HepG2 (cell line): Measurements from ENCODE around the gene RPEL1. TPM values are rescaled to one million over a fixed set of nuclear protein-coding genes. Genes with fewer than 3 reads are reported as not detected.

Experiments
- ATAC-seq: fragments of 200-7000 bp; cut with Tn5 transposase; 3 replicates; pipeline ENCODE4 v1.9.1; 2020; ENCODE audit warnings: mild to moderate bottlenecking, moderate library complexity
- BruUV-seq: library from RNA; stranded (reverse); fragments of 400-500 nt; replicated peaks from 2 replicates; lab custom pipeline; 2021; lab: Mats Ljungman, UMichigan
- CTCF ChIA-PET: fragments of 300-600 bp; formaldehyde crosslinking; extraction: SDS; loops from one replicate; lab custom pipeline; 2021; ENCODE audit warnings: low total read pairs, inconsistent platforms, low intra/inter-chr PET ratio; lab: Yijun Ruan, JAX
- POLR2A ChIA-PET: fragments of 350-600 bp; sonication (Branson Sonifier 250); formaldehyde crosslinking; loops from one replicate; lab custom pipeline; 2020; ENCODE audit warnings: antibody characterized with exemption, inconsistent platforms; lab: Yijun Ruan, JAX
- DNase-seq: peaks from one replicate; pipeline ENCODE4 v3.0.0-alpha.2; 2015; ENCODE audit warnings: low spot score
- FAIRE-seq: peaks from 3 replicates; lab custom pipeline; 2011; peaks lifted over from hg19 to GRCh38; lab: Jason Lieb, UNC
- H2AFZ ChIP-seq: one replicate; pipeline ENCODE4 v1.6.1; 2011; ENCODE audit warnings: low read length, inconsistent platforms
- H3K27ac ChIP-seq: fragments of 300-600 bp; 3 replicates; pipeline ENCODE4 v1.8.0; 2011; ENCODE audit warnings: mixed run types, mild to moderate bottlenecking, mixed read lengths, low read length, inconsistent platforms; ENCODE audit not compliant: insufficient read depth; ENCODE audit errors: extremely low read length
- H3K27me3 ChIP-seq, 2 experiments: fragments of 200-600 bp in 1 of 2; 2 replicates in 1 of 2; 3 replicates in 1 of 2; pipeline versions ENCODE4 v1.6.0 to v1.8.0; 2011; ENCODE audit warnings: low read length in 2 of 2, mild to moderate bottlenecking in 2 of 2, moderate library complexity in 2 of 2, inconsistent platforms in 1 of 2; ENCODE audit not compliant: insufficient read depth in 2 of 2, control insufficient read depth in 1 of 2
- H3K36me3 ChIP-seq, 2 experiments: fragments of 200-600 bp in 1 of 2; replicated peaks in 1 of 2; 2 replicates in 1 of 2; 3 replicates in 1 of 2; pipeline versions ENCODE4 v1.5.1 to v1.8.0; 2011; ENCODE audit warnings: low read length in 2 of 2, inconsistent platforms in 1 of 2; ENCODE audit not compliant: insufficient read depth in 2 of 2, control insufficient read depth in 1 of 2
- H3K4me1 ChIP-seq: 2 replicates; pipeline ENCODE4 v1.5.1; 2012; ENCODE audit warnings: low read length, inconsistent platforms; ENCODE audit not compliant: insufficient read depth
- H3K4me2 ChIP-seq: 2 replicates; pipeline ENCODE4 v1.6.0; 2011; ENCODE audit warnings: low read depth, low read length, inconsistent platforms
- H3K4me3 ChIP-seq, 3 experiments: fragments of 200-600 bp in 1 of 3; sonication (generic), shearing (Covaris generic) in 1 of 3; replicated peaks in 1 of 3; 2 replicates each; pipeline ENCODE4 v1.5.1; 2011 to 2016; ENCODE audit warnings: low read length in 3 of 3, inconsistent platforms in 2 of 3, low read depth in 2 of 3, mild to moderate bottlenecking in 2 of 3, control low read depth in 1 of 3, mixed read lengths in 1 of 3; ENCODE audit not compliant: insufficient read depth in 1 of 3
- H3K79me2 ChIP-seq: one replicate; pipeline ENCODE4 v1.6.1; 2011; ENCODE audit warnings: low read length, inconsistent platforms; ENCODE audit not compliant: insufficient read depth
- H3K9ac ChIP-seq: 2 replicates; pipeline ENCODE4 v1.6.0; 2011; ENCODE audit warnings: mild to moderate bottlenecking, low read depth, low read length, inconsistent platforms; ENCODE audit not compliant: insufficient read depth
- H3K9me3 ChIP-seq: 2 replicates; pipeline ENCODE4 v1.5.1; 2012; ENCODE audit warnings: mild to moderate bottlenecking, low read length
- H4K20me1 ChIP-seq: 2 replicates; pipeline ENCODE4 v1.6.0; 2011; ENCODE audit warnings: inconsistent platforms, mild to moderate bottlenecking, low read length, moderate library complexity; ENCODE audit not compliant: insufficient read depth
- ARNT2 ChIP-seq: sonication (generic); formaldehyde crosslinking; IDR thresholded peaks from 2 replicates; pipeline ENCODE4 v1.8.0; 2022; ENCODE audit warnings: mild to moderate bottlenecking, low read depth, missing genetic modification reagents, moderate library complexity
- DMAP1 ChIP-seq: IDR thresholded peaks from 2 replicates; pipeline ENCODE4 v1.6.1; 2016
- FOXM1 ChIP-seq: sonication (generic); formaldehyde crosslinking; IDR thresholded peaks from 2 replicates; pipeline ENCODE4 v1.5.0; 2020; ENCODE audit warnings: missing genetic modification reagents
- GLI4 ChIP-seq: sonication (generic); formaldehyde crosslinking; IDR thresholded peaks from 2 replicates; pipeline ENCODE4 v1.5.1; 2020; ENCODE audit warnings: missing genetic modification reagents, mild to moderate bottlenecking, moderate library complexity, borderline replicate concordance
- HMG20A ChIP-seq: IDR thresholded peaks from 2 replicates; pipeline ENCODE4 v1.6.1; 2016; ENCODE audit warnings: borderline replicate concordance
- HOXA3 ChIP-seq: sonication (generic); formaldehyde crosslinking; IDR thresholded peaks from 2 replicates; pipeline ENCODE4 v1.5.0; 2020; ENCODE audit warnings: missing genetic modification reagents
- IKZF5 ChIP-seq: IDR thresholded peaks from 2 replicates; pipeline ENCODE4 v1.6.1; 2018; ENCODE audit warnings: missing genetic modification reagents, mild to moderate bottlenecking, missing compliant biosample characterization
- IRF2 ChIP-seq: IDR thresholded peaks from 2 replicates; pipeline ENCODE4 v1.6.1; 2018; ENCODE audit warnings: missing genetic modification reagents, missing compliant biosample characterization
- MIER3 ChIP-seq: IDR thresholded peaks from 2 replicates; pipeline ENCODE4 v1.6.1; 2016; ENCODE audit warnings: missing compliant biosample characterization, borderline replicate concordance
- MYC ChIP-seq: sonication (generic); formaldehyde crosslinking; IDR thresholded peaks from 2 replicates; pipeline ENCODE4 v1.9.0; 2021; ENCODE audit warnings: missing genetic modification reagents, borderline replicate concordance
- MYPOP ChIP-seq: sonication (generic); formaldehyde crosslinking; IDR thresholded peaks from 2 replicates; pipeline ENCODE4 v1.8.1; 2023; ENCODE audit warnings: mild to moderate bottlenecking, moderate library complexity, missing genetic modification reagents
- NKX3-1 ChIP-seq: sonication (generic); formaldehyde crosslinking; IDR thresholded peaks from 2 replicates; pipeline ENCODE4 v1.5.0; 2020; ENCODE audit warnings: missing genetic modification reagents
- PRPF4 ChIP-seq: fragments of 200-400 bp; formaldehyde crosslinking; IDR thresholded peaks from 2 replicates; pipeline ENCODE4 v1.6.1; 2016; ENCODE audit warnings: low read length, low read depth; ENCODE audit not compliant: poor library complexity, severe bottlenecking
- RAD21 ChIP-seq: fragments of 450-650 bp; formaldehyde crosslinking; IDR thresholded peaks from 2 replicates; pipeline ENCODE4 v1.5.0; 2020; ENCODE audit warnings: mild to moderate bottlenecking
- RBAK ChIP-seq: sonication (generic); formaldehyde crosslinking; IDR thresholded peaks from 2 replicates; pipeline ENCODE4 v1.5.1; 2020; ENCODE audit warnings: mild to moderate bottlenecking, missing genetic modification reagents
- SP5 ChIP-seq: IDR thresholded peaks from 2 replicates; pipeline ENCODE4 v1.6.1; 2016; ENCODE audit warnings: low read depth, borderline replicate concordance
- TAF15 ChIP-seq: fragments of 200-400 bp; formaldehyde crosslinking; IDR thresholded peaks from one replicate; pipeline ENCODE4 v1.6.1; 2018; ENCODE audit warnings: mild to moderate bottlenecking, low read depth, low read length; ENCODE audit not compliant: poor library complexity, severe bottlenecking
- U2AF1 ChIP-seq: fragments of 200-400 bp; formaldehyde crosslinking; optimal IDR thresholded peaks from 2 replicates; pipeline ENCODE3; 2017; ENCODE audit warnings: mild to moderate bottlenecking, low read depth, low read length
- ZC3H4 ChIP-seq: sonication (generic); formaldehyde crosslinking; IDR thresholded peaks from 2 replicates; pipeline ENCODE4 v1.4.0; 2020; ENCODE audit warnings: missing genetic modification reagents, borderline replicate concordance
- ZMYM2 ChIP-seq: sonication (generic); formaldehyde crosslinking; IDR thresholded peaks from 2 replicates; pipeline ENCODE4 v1.8.0; 2022; ENCODE audit warnings: mild to moderate bottlenecking, missing genetic modification reagents
- ZNF501 ChIP-seq: sonication (generic); formaldehyde crosslinking; IDR thresholded peaks from 2 replicates; pipeline ENCODE4 v1.5.1; 2020; ENCODE audit warnings: mild to moderate bottlenecking, moderate library complexity, missing genetic modification reagents
- ZNF570 ChIP-seq: sonication (generic); formaldehyde crosslinking; IDR thresholded peaks from 2 replicates; pipeline ENCODE4 v1.4.0; 2020; ENCODE audit warnings: mild to moderate bottlenecking, missing genetic modification reagents, borderline replicate concordance
- WGBS: methylation state at CpG from one replicate; pipeline ENCODE4 v1.1.6; 2017; ENCODE audit warnings: low lambda C conversion rate; 5-methylcytosine and 5-hydroxymethylcytosine counted together
- in situ Hi-C: cut with HindIII; loops from 2 replicates; pipeline ENCODE4 v1.10.0; 2017; ENCODE audit warnings: low pct_unique_long_range_greater_than_20kb; ENCODE audit not compliant: extremely low pct_ligation_motif_present
- intact Hi-C: fragments of 100-400 bp; cut with micrococcal nuclease; formaldehyde crosslinking; loops from one replicate; pipeline ENCODE4 v1.10.0; 2022; ENCODE audit not compliant: unreplicated experiment
- polyA plus RNA-seq, 8 experiments: library from polyadenylated mRNA; depleted of rRNA in 3 of 8; stranded (reverse) in 7 of 8; unstranded in 1 of 8; fragments of >200 nt; fragmentation: Illumina TruSeq in 4 of 8; extraction: Trizol in 4 of 8; gene quantifications; 2 replicates each; pipeline versions ENCODE4 v1.2.1 to v1.2.3, GENCODE V29; 2011 to 2016; ENCODE audit warnings: low read depth in 4 of 8, missing spikeins in 1 of 8, mixed read lengths in 1 of 8; ENCODE audit not compliant: insufficient read depth in 1 of 8
- total RNA-seq, 5 experiments: library from RNA; depleted of rRNA; stranded (reverse); fragments of >200 nt; fragmentation: Illumina TruSeq; extraction: Trizol; gene quantifications; 2 replicates each; pipeline ENCODE4 v1.2.3, GENCODE V29; 2016; ENCODE audit warnings: low read depth in 1 of 5
- TF ChIP-seq, protein P1 (sequence below): sonication (generic); formaldehyde crosslinking; IDR thresholded peaks from 2 replicates; pipeline ENCODE4 v1.5.0; 2020; ENCODE audit warnings: missing genetic modification reagents

Gene RPEL1
- total and polyA plus RNA-seq, 2 of the 13 experiments (the other 11 are each of a cell fraction or from before 2014, with no cell fraction given): 0.04 to 0.07 TPM

DNA sequence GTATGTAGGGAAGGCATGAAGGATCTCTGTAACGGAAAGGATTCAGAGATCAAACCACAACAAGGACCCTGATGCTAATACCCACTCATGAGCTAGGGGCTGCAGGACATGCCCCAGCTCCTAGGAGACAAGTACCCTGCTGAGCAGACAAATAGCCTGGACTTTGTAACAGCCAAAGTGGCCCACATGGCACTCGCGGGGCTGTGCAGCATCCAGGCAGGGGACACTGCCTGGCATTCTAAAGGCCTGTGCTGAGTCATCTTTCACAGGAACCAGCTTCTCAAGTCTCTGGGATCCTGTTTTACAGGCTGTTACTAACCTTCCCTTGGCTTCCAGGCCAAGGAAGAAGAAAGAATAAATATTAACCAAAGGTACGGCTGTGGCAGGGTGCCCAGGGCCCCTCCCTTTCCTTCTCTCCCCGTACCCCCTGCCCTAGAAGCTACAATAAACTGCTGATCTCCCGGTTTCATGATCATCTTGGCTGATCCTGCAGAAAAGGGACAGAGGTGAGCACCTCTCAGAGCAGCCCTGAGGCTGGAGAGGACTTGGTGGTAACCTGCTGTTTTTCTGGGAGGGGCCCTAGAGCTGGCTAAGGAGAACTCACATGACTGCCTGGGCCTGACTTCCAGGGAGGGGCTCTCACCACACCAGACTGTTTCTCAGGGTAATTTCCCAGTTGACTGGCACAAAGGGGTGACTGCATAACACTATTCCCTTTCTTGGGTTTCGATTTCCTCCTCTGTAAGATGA is 4.2 kb upstream of the RPEL1 start:
- BruUV-seq: no TSS peak
- Histone ChIP-seq H3K27ac (peak overlapping the region; percentile 23), H3K4me2 (peak overlapping the region; percentile 73), H3K4me1 (peaks cover 47% of the 10 kb centered on the region), H3K36me3 (no peaks in the 10 kb centered on the region), H2AFZ (peak overlapping the region; percentile 39), H3K9ac (peak overlapping the region; percentile 30; the same call in 1 of the 2 replicates), H3K9me3 (no peaks in the 10 kb centered on the region), H3K27me3 (no peaks in the 10 kb centered on the region), H3K79me2 (no peaks in the 10 kb centered on the region), H4K20me1 (no peaks in the 10 kb centered on the region), H3K4me3 (peak overlapping the region in 2 of 3 experiments; percentile 22 to 46; a peak in 3 of 6 replicates)
- intact Hi-C loops: loop anchor here (5.0 to 10.0 kb wide), 3 partner anchors 127 to 324 kb away; partner anchors contain the start of gene CNNM2
- FAIRE-seq: no peak
- CTCF ChIA-PET: no interaction called here
- POLR2A ChIA-PET: interaction anchor here (0.8 to 2.9 kb wide), 7 partner anchors 8 to 324 kb away, joined by 3 to 13 read pairs (median 3); partner anchors contain the start of genes CNNM2 and NT5C2
- DNase-seq: peak; percentile 50
- in situ Hi-C loops: loop anchor here (10.0 kb wide), 3 partner anchors 117 to 327 kb away; partner anchors contain the start of gene CNNM2
- WGBS: 31% methylated on average over 7 of the region's 7 CpGs
- ATAC-seq: peak; percentile 69
- TF ChIP-seq MIER3 (CRISPR knock-in tag) (no peak), HOXA3 (CRISPR knock-in tag) (no peak), ZMYM2 (CRISPR knock-in tag) (no peak), NKX3-1 (CRISPR knock-in tag) (no peak), RBAK (CRISPR knock-in tag) (no peak), MYC (peak; percentile 39; the same call in 1 of the 2 replicates), HMG20A (CRISPR knock-in tag) (no peak), ZNF501 (CRISPR knock-in tag) (0 out of 2 replicates have a peak, but pooled peaks have one; percentile 32), RAD21 (no peak), ZC3H4 (no peak), FOXM1 (CRISPR knock-in tag) (no peak), ARNT2 (CRISPR knock-in tag) (no peak), ZNF570 (CRISPR knock-in tag) (no peak), MYPOP (CRISPR knock-in tag) (no peak), DMAP1 (CRISPR knock-in tag) (no peak), GLI4 (CRISPR knock-in tag) (no peak), IRF2 (CRISPR knock-in tag) (no peak), IKZF5 (CRISPR knock-in tag) (no peak), U2AF1 (no peak), SP5 (CRISPR knock-in tag) (no peak), TAF15 (no peak), PRPF4 (no peak)
- TF ChIP-seq, protein P1, sequence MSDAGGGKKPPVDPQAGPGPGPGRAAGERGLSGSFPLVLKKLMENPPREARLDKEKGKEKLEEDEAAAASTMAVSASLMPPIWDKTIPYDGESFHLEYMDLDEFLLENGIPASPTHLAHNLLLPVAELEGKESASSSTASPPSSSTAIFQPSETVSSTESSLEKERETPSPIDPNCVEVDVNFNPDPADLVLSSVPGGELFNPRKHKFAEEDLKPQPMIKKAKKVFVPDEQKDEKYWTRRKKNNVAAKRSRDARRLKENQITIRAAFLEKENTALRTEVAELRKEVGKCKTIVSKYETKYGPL: no peak
